Stomach smooth muscle (tissue), 2 donors: Measurements from ENCODE around the gene MC5R.
"Not testable (repeated sequence)": the region's sequence is repeated elsewhere in the genome, so short reads cannot be mapped to it uniquely, and the experiment has no call there.

Source experiments
- H3K27ac ChIP-seq: one replicate; pipeline ENCODE4 v1.7.0; 2013; ENCODE audit warnings: mild to moderate bottlenecking, low read length, inconsistent platforms
- H3K27me3 ChIP-seq, 2 donors: one replicate each; pipeline ENCODE4 v1.7.0; 2013; ENCODE audit warnings: low read length in 2 of 2; ENCODE audit not compliant: insufficient read depth in 2 of 2, control insufficient read depth in 1 of 2
- H3K36me3 ChIP-seq, 2 donors: one replicate each; pipeline ENCODE4 v1.7.0; 2013; ENCODE audit warnings: low read length in 2 of 2; ENCODE audit not compliant: control insufficient read depth in 2 of 2, insufficient read depth in 2 of 2
- H3K4me1 ChIP-seq: one replicate; pipeline ENCODE4 v1.7.0; 2013; ENCODE audit warnings: low read length; ENCODE audit not compliant: control insufficient read depth, insufficient read depth
- H3K4me3 ChIP-seq, 2 donors: one replicate each; pipeline ENCODE4 v1.7.0; 2013; ENCODE audit warnings: low read length in 2 of 2
- H3K9ac ChIP-seq, 2 donors: one replicate each; pipeline ENCODE4 v1.7.0; 2013; ENCODE audit warnings: low read length in 2 of 2, mild to moderate bottlenecking in 1 of 2
- H3K9me3 ChIP-seq, 2 donors: one replicate each; pipeline ENCODE4 v1.7.0; 2013; ENCODE audit warnings: low read length in 2 of 2; ENCODE audit not compliant: control insufficient read depth in 2 of 2
- donor health status: healthy.
- donor health status: Pancreatic carcinoma.

Gene MC5R

DNA sequence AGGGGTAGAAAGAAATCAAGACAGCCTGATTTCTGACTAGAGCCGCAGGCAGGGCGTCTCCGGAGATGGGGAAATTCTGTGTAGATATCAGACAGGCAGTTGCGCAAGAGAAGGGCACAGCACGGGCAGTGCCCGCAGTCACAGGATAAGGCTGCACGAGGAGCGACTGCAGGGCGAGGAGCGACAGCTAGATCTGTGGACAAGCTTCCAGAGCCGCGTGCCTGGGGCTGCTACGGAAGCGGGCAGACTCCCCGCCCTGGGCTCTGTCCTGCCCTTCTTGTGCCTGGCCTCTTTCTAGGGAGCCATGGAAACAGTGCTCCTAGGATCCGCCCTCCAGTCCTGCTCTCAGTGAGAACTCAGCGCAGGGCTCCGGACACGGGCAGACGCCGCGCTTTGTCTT lies 12.6 kb downstream of the MC5R start:
- H3K9me3 ChIP-seq, result no peaks in the 10 kb centered on the region
- no peak overlapping the region for H3K9ac ChIP-seq
- no peak overlapping the region for H3K4me3 ChIP-seq
- H3K27ac ChIP-seq, result no peak overlapping the region
- H3K4me1 ChIP-seq, result no peaks in the 10 kb centered on the region
- H3K36me3 ChIP-seq, result no peaks in the 10 kb centered on the region
- H3K27me3 ChIP-seq, result peaks cover 2 to 3% of the 10 kb centered on the region in 2 donors

DNA sequence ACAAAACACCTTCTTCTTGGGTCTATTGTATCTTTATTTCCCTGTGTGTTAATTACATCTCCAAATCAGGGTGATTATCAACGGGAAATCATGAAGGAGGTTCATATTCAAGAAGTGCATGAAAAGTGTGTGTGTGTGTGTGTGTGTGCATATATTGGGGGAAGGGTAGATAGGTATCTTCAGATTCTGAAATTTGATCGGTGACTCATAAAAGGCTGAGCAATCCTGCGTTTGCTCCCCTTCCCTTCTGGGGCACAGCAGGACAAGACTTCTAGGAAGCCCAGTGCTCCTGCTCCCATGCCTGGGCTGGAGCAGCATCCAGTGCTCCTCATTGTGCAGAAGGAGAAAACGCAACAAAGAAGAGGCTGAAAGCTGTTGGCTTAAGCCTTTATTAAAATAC lies 25.8 kb downstream of the MC5R start:
- no peaks in the 10 kb centered on the region for H3K4me1 ChIP-seq
- no peaks in the 10 kb centered on the region for H3K36me3 ChIP-seq
- H3K9ac ChIP-seq, result no peak overlapping the region

DNA sequence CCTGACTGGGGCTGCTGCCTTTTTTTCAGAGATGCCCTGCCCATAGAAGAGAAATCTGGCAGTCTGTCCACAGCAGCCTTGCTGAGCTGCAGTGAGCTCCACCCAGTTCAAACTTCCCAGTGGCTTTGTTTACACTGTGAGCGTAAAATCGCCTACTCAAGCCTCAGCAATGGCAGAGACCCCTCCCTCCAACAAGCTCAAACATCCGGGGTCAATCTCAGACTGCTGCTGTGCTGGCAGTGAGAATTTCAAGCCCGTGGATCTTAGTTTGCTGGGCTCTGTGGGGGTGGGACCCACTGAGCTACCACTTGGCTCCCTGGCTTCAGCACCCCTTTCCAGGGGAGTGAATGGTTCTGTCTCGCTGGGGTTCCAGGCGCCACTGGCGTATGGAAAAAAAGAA lies 38.9 kb downstream of the MC5R start:
- not testable (repeated sequence) for H3K27ac ChIP-seq, H3K36me3 ChIP-seq, H3K4me3 ChIP-seq, H3K9me3 ChIP-seq, H3K4me1 ChIP-seq, H3K9ac ChIP-seq, H3K27me3 ChIP-seq

More for the DNA sequence above, 25.8 kb downstream of the MC5R start:
- no peak overlapping the region for H3K4me3 ChIP-seq
- no peak overlapping the region for H3K27ac ChIP-seq
- H3K27me3 ChIP-seq, result no peaks in the 10 kb centered on the region
- H3K9me3 ChIP-seq, result peaks cover 2 to 23% of the 10 kb centered on the region in 2 donors

DNA sequence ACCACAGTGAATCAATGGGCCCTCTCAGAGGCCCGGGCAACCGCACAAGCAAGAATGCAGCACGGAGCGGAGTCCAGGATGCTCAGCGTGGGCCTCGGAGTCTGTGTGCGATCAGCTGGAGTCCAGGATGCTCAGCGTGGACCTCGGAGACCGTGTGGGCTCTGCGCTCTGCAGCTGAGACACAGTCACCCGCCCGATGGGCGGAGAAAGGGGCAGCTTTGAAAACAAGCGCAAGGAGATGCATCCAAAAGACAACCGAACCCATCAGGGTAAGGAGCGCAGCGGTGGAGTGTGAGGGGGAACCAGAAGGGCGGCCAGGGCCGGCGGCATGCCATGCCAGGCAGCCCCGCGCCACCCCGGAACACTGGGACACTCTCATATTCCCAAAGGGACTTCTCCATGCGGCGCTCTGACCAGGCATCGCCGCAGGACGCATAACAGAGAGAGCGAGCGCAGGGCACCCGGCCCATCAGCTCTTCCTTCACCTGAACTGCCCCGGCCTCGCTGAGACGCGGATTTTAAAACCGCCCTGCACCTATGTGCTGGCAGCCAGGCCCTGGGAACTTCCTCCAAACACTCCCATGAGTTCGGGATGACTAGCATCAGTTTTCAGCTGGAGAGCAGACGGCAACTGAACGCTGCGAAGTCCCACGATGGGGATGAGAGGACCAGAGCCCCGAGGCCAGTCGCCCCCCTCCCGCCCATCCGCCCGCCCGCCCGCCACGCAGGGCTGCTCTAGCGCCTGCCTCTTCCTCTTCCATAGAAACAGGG lies 44.7 kb downstream of the MC5R start:
- Histone ChIP-seq H3K4me3 (no peak overlapping the region), H3K27me3 (peaks cover 8 to 10% of the 10 kb centered on the region in 2 donors)

DNA sequence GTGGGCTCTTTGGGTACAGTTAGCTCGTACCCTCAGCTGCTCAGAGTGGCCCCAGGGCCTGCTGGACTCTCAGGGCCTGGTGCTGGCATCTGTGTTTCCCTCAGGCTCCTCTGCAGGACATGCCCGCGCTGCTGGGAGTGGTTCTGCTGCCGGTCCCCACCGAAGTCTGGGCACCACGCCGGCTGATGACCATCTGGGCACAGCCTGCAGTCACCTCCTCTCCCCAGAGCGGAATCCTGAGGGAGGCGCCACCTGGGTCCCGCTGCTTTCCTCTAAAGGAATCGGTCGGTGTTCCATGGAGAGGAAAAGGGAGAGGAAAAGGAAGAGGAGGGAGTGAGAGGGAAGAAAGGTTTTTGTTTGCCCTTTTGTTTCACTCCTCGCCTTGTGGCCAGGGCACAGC lies 47.8 kb downstream of the MC5R start:
- Histone ChIP-seq H3K4me1 (no peaks in the 10 kb centered on the region), H3K27me3 (peaks cover 8 to 12% of the 10 kb centered on the region in 2 donors)

More for the DNA sequence above, 44.7 kb downstream of the MC5R start:
- Histone ChIP-seq H3K27ac (no peak overlapping the region), H3K9ac (no peak overlapping the region), H3K4me1 (no peaks in the 10 kb centered on the region), H3K36me3 (no peaks in the 10 kb centered on the region), H3K9me3 (no peaks in the 10 kb centered on the region)

DNA sequence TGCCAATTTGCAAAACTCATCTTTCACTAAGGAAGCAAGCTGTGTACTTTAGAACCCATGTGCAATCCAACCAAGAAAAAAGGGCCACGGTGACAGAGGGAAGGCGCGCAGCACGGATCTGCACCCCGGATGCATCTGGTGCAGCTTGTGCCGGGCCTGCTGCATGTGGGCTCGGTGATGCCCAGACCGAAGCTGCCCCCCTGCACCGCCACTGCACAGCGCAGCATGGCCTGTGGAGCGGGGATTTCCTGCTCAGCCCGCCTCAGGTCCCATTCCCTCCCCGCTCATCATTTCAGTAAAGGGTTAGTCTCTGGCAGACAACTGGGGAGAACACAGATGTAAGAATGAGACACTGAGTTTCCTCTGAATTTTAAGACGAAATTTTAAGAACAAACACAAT lies 48.4 kb downstream of the MC5R start:
- no peaks in the 10 kb centered on the region for H3K9me3 ChIP-seq
- no peak overlapping the region for H3K4me3 ChIP-seq
- H3K36me3 ChIP-seq, result no peaks in the 10 kb centered on the region
- H3K9ac ChIP-seq, result no peak overlapping the region
- no peaks in the 10 kb centered on the region for H3K4me1 ChIP-seq
- H3K27ac ChIP-seq, result no peak overlapping the region
- H3K27me3 ChIP-seq, result peaks cover 8 to 12% of the 10 kb centered on the region in 2 donors

More for the DNA sequence above, 47.8 kb downstream of the MC5R start:
- Histone ChIP-seq H3K27ac (no peak overlapping the region), H3K9me3 (no peaks in the 10 kb centered on the region), H3K9ac (no peak overlapping the region), H3K4me3 (no peak overlapping the region), H3K36me3 (no peaks in the 10 kb centered on the region)

DNA sequence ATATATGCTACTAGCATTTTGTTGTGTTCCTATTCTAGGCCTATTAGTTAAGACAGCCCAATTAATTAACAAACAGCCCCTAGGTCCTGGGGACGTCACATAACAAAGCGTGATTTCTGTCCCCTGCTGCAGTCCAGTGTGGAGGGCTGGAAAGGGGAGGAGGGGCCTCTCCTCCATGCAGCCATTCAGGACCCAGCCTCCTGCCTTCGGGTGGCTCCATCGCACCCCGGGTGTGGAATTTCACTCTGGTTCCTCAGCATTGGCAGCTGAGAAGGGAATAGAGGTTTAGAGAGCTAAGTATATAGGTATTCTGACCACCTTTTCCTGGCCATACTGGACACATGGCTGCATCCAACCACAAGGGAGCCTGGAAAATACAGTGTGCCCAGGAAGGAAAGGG lies 49.0 kb downstream of the MC5R start:
- H3K9me3 ChIP-seq, result no peaks in the 10 kb centered on the region
- peaks cover 6 to 12% of the 10 kb centered on the region in 2 donors for H3K27me3 ChIP-seq
- no peak overlapping the region for H3K9ac ChIP-seq
- no peaks in the 10 kb centered on the region for H3K36me3 ChIP-seq
- no peak overlapping the region for H3K4me3 ChIP-seq
- H3K4me1 ChIP-seq, result no peaks in the 10 kb centered on the region
- H3K27ac ChIP-seq, result no peak overlapping the region

DNA sequence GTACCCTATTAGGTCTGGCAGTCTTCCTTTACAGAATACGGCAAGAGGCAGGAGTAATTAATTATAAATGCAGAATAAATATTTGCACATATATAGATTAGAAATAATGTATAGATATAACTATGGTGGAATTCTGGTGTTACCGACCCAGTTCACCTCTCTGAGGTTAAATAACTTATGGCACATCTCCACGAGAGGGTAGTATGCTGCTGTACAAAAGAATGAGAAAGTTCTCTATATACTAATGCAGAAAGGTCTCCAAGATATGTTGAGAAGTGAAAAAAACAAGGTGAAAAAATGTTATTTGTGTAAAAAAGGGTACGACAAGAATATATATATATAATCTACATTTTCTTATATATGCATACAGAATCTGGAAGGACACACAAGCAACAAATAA lies 50.6 kb downstream of the MC5R start:
- Histone ChIP-seq H3K9ac (no peak overlapping the region), H3K9me3 (no peaks in the 10 kb centered on the region), H3K27me3 (peaks cover 0 to 7% of the 10 kb centered on the region in 2 donors), H3K4me3 (no peak overlapping the region), H3K4me1 (no peaks in the 10 kb centered on the region), H3K27ac (no peak overlapping the region), H3K36me3 (no peaks in the 10 kb centered on the region)
